Hematopoietic multipotent progenitor cell treated with erythropoietin and hydrocortisone succinate and interleukin-3 and kit ligand, for 17 days (in vitro differentiated cells): ENCODE results near the gene TMSB15C.
"Not testable (repeated sequence)": the region's sequence is repeated elsewhere in the genome, so short reads cannot be mapped to it uniquely, and the experiment has no call there.

Source experiments
- DNase-seq: peaks from one replicate; pipeline ENCODE4 v3.0.0-alpha.2; 2015; ENCODE audit warnings: low spot score

TMSB15C gene

GRCh38 chrX:104075778-104076445 lies at the start of gene TMSB15C:
Gene TMSB15C, minus strand, starts transcription at chrX:104076236.
- DNase-seq, result not testable (repeated sequence)

GRCh38 chrX:104122829-104123228 lies 46.8 kb upstream of the TMSB15C start:
- no peak for DNase-seq

GRCh38 chrX:104118765-104119164 lies 42.7 kb upstream of the TMSB15C start:
- DNase-seq, result no peak

- no peak for DNase-seq
Observed at GRCh38 chrX:104117759-104118158, 41.7 kb upstream of the TMSB15C start.

- no peak for DNase-seq
Observed at GRCh38 chrX:104113222-104113965, 37.4 kb upstream of the TMSB15C start.

- DNase-seq, result no peak
Observed at GRCh38 chrX:104112326-104112951, 36.4 kb upstream of the TMSB15C start, which contains the start of gene ZCCHC18. Gene ZCCHC18, plus strand, starts transcription at chrX:104112523. Its CDS starts 1,589 bp downstream, at chrX:104114112.

- not testable (repeated sequence) for DNase-seq
Observed at GRCh38 chrX:104110491-104111240, 34.6 kb upstream of the TMSB15C start.

GRCh38 chrX:104108955-104109354 lies 32.9 kb upstream of the TMSB15C start:
- no peak for DNase-seq

- no peak for DNase-seq
Observed at GRCh38 chrX:104105330-104106262, 29.6 kb upstream of the TMSB15C start.

GRCh38 chrX:104104676-104105075 lies 28.6 kb upstream of the TMSB15C start:
- DNase-seq, result no peak

GRCh38 chrX:104098919-104099318 lies 22.9 kb upstream of the TMSB15C start:
- no peak for DNase-seq

- peak; percentile 61 for DNase-seq
Observed at GRCh38 chrX:104098151-104098808, 22.2 kb upstream of the TMSB15C start.

GRCh38 chrX:104085919-104086318 lies 9.9 kb upstream of the TMSB15C start:
- DNase-seq, result no peak

GRCh38 chrX:104085477-104085876 lies 9.4 kb upstream of the TMSB15C start:
- no peak for DNase-seq

- DNase-seq, result no peak
Observed at GRCh38 chrX:104084534-104085277, 8.7 kb upstream of the TMSB15C start.

- DNase-seq, result no peak
Observed at GRCh38 chrX:104084063-104084462, 8.0 kb upstream of the TMSB15C start.

GRCh38 chrX:104077854-104078253 lies 1.8 kb upstream of the TMSB15C start:
- DNase-seq, result not testable (repeated sequence)

- DNase-seq, result not testable (repeated sequence)
Observed at GRCh38 chrX:104062636-104063035, 13.4 kb downstream of the TMSB15C start.

- not testable (repeated sequence) for DNase-seq
Observed at GRCh38 chrX:104054956-104055355, 21.1 kb downstream of the TMSB15C start.

- DNase-seq, result no peak
Observed at GRCh38 chrX:104047171-104047570, 28.9 kb downstream of the TMSB15C start.
